Left ventricle myocardium inferior (tissue), 1 donor: ENCODE data around the gene DAPK1. TPM values are rescaled to one million over a fixed set of nuclear protein-coding genes. Genes with fewer than 3 reads are reported as not detected.

Source experiments
- DNase-seq: peaks from one replicate; pipeline ENCODE4 v3.0.0-alpha.2; 2020
- H3K27ac ChIP-seq: fragments of 200-600 bp; replicated peaks from 2 replicates; pipeline ENCODE4 v1.8.0; 2021
- H3K27me3 ChIP-seq: fragments of 200-600 bp; 2 replicates; pipeline ENCODE4 v1.8.0; 2021; ENCODE audit warnings: low read depth
- H3K36me3 ChIP-seq: fragments of 200-600 bp; 2 replicates; pipeline ENCODE4 v1.8.0; 2021
- H3K4me1 ChIP-seq: fragments of 200-600 bp; 2 replicates; pipeline ENCODE4 v1.8.0; 2021
- H3K4me3 ChIP-seq: fragments of 200-600 bp; 2 replicates; pipeline ENCODE4 v1.8.0; 2021; ENCODE audit warnings: mild to moderate bottlenecking, moderate library complexity
- H3K9me3 ChIP-seq: fragments of 200-600 bp; replicated peaks from 2 replicates; pipeline ENCODE4 v1.8.0; 2021
- intact Hi-C: fragments of 100-400 bp; cut with micrococcal nuclease; formaldehyde crosslinking; loops from one replicate; pipeline ENCODE4 v1.11.0; 2022
- total RNA-seq: library from RNA; stranded (reverse); fragmentation: NEBNext Ultra II Directional; extraction: Animal tissue kit (Norgen Biotek cat#: 25700); gene quantifications from one replicate; pipeline ENCODE4 v1.2.1, GENCODE V29; 2021
- TF ChIP-seq, protein P1 (sequence below): fragments of 200-600 bp; IDR thresholded peaks from 2 replicates; pipeline ENCODE4 v1.8.0; 2021; ENCODE audit warnings: antibody characterized with exemption, mild to moderate bottlenecking, borderline replicate concordance
- donor health status: DM: no; HTN: yes; CAD: no; lungs with severe emphysema.

The DAPK1 gene
- total RNA-seq, 1 donor from 2014 or later: 5.5 TPM

DNA sequence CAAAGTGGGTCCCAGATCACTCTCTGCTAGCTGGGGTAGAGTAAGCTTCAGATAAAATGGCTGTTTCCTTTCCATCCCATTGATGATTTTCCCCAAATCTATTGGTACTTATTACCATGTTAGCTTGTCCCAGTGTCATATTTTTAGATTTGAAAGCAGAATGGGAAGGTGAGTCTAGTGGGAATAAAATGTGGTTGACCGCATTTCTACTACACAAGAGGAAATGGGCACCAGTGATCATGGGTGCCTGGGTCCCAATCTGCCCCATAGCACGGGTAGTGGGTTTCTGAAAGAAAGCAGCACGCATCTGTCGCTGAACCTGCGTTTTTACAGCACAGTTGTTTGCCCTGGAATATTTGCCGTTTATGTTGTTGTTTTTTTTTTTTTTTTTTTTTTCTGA is 20.1 kb downstream of the DAPK1 start:
- H3K4me1 ChIP-seq: peaks cover 14% of the 10 kb centered on the region
- H3K27ac ChIP-seq: no peak overlapping the region
- TF ChIP-seq, protein P1, sequence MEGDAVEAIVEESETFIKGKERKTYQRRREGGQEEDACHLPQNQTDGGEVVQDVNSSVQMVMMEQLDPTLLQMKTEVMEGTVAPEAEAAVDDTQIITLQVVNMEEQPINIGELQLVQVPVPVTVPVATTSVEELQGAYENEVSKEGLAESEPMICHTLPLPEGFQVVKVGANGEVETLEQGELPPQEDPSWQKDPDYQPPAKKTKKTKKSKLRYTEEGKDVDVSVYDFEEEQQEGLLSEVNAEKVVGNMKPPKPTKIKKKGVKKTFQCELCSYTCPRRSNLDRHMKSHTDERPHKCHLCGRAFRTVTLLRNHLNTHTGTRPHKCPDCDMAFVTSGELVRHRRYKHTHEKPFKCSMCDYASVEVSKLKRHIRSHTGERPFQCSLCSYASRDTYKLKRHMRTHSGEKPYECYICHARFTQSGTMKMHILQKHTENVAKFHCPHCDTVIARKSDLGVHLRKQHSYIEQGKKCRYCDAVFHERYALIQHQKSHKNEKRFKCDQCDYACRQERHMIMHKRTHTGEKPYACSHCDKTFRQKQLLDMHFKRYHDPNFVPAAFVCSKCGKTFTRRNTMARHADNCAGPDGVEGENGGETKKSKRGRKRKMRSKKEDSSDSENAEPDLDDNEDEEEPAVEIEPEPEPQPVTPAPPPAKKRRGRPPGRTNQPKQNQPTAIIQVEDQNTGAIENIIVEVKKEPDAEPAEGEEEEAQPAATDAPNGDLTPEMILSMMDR: no peak
- no peaks in the 10 kb centered on the region for H3K36me3 ChIP-seq
- no peaks in the 10 kb centered on the region for H3K27me3 ChIP-seq
- intact Hi-C loops: loop anchor here (10.0 kb wide), 1 partner anchor 53 kb away; no protein-coding TSS in a partner anchor
- no peak overlapping the region for H3K4me3 ChIP-seq
- H3K9me3 ChIP-seq: no peaks in the 10 kb centered on the region
- no peak for DNase-seq

DNA sequence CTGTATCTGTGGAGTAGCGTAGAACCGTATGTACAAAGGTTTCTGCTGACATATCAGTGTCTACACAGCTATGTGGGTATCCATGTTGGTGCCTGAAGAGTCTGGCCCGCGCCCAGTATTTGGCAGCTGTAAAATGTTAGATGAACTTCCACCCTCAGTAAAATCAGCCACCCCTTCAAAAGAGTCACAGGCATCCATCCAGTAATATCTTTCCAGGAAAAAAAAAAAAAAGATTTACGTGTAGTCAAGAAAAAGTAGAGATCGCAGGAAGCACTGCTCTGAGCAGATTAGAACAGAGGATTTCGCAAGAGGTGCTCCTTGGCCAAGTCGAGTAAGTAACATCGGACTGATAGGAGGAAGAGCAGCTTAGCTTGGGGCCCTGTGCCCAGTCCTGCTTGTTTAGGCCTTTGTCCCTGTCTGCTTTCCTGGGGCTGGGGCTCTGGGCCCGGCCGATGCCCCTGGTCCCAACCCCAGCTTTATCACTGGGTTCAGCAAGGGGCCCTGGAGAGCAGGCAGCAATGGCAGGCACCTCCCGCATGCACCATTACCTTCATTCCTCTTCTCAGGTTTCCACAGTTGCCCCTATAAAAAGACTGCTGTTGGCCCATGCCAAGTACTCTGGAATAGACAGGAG is 21.2 kb downstream of the DAPK1 start:
- TF ChIP-seq, protein P1: no peak
- intact Hi-C loops: loop anchor here (10.0 kb wide), 1 partner anchor 54 kb away; no protein-coding TSS in a partner anchor
- H3K9me3 ChIP-seq: no peaks in the 10 kb centered on the region
- H3K4me1 ChIP-seq: peaks cover 14% of the 10 kb centered on the region
- DNase-seq: peak; percentile 60
- H3K27ac ChIP-seq: peak overlapping the region; percentile 27
- H3K27me3 ChIP-seq: no peaks in the 10 kb centered on the region
- no peak overlapping the region for H3K4me3 ChIP-seq
- no peaks in the 10 kb centered on the region for H3K36me3 ChIP-seq

DNA sequence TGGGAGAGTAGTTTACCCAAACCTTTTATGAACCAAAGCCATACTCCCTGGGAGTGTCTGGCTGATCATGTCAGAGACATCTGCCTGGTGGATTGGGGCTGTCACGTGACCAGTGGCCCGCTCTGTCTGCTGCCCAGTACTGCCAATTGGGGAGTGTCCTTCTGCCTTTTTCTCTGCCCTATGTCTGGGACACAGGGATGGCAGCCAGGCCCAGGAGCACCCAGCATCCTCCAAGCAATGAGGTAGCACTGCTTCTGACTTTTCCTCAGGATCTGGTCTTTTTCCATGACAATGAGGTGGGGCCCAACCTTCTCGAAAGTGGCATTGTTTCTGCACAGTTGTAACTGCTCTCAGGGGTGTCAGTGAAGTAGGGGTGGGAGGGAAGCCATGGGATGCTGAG is 21.8 kb downstream of the DAPK1 start:
- H3K9me3 ChIP-seq: no peaks in the 10 kb centered on the region
- H3K36me3 ChIP-seq: no peaks in the 10 kb centered on the region
- no peak overlapping the region for H3K27ac ChIP-seq
- H3K27me3 ChIP-seq: no peaks in the 10 kb centered on the region
- intact Hi-C loops: loop anchor here (10.0 kb wide), 1 partner anchor 55 kb away; no protein-coding TSS in a partner anchor
- no peak for DNase-seq
- H3K4me3 ChIP-seq: no peak overlapping the region
- TF ChIP-seq, protein P1: no peak
- peaks cover 14% of the 10 kb centered on the region for H3K4me1 ChIP-seq

DNA sequence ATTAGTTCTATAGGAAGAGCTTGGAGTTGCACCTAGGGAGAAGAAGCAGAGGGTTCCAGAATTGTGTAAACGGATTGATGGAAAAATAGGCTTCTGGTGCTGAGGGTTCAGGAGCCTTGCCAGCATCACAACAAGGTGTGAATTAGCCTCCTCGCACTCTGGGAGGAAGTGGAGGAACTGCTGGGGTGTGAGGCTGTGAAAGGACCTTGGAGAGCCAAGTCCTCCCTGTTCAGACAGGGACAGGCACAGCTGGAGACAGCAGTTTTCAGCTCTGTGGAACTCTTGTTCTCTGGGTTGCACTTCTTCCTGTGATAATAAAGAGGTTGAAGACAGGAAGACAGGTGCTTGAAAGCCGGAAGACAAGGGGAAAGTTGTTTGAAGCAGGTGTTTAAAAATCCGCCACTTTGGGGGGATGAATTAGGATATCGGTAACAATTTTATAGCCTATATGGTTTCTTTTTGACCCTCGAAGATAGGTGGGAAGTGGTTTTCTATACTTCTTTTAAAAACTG is 22.6 kb downstream of the DAPK1 start:
- no peaks in the 10 kb centered on the region for H3K9me3 ChIP-seq
- peaks cover 14% of the 10 kb centered on the region for H3K4me1 ChIP-seq

DNA sequence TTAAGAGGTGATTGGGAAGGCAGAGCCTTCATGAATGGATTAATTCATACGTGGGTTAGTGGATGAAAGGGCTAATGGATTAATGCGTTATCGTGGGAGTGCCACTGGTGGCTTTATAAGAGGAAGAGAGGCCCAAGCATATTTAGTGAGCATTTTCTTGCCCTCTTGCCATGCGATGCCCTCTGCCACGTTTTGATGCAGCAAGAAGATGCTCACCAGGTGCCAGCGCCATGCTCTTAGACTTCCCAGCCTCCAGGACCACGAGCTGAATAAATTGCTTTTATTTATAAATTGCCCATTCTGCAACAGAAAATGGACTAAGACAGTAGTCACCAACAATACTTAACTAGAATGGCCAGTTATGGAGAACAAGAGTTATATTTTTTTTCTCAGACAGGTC is 24.2 kb downstream of the DAPK1 start:
- no peaks in the 10 kb centered on the region for H3K36me3 ChIP-seq
- intact Hi-C loops: no loop called here
- H3K9me3 ChIP-seq: no peaks in the 10 kb centered on the region
- no peak overlapping the region for H3K27ac ChIP-seq
- no peaks in the 10 kb centered on the region for H3K27me3 ChIP-seq
- TF ChIP-seq, protein P1: no peak
- no peak for DNase-seq
- H3K4me1 ChIP-seq: peaks cover 14% of the 10 kb centered on the region
- H3K4me3 ChIP-seq: no peak overlapping the region

More for the DNA sequence above, 22.6 kb downstream of the DAPK1 start:
- no peaks in the 10 kb centered on the region for H3K36me3 ChIP-seq
- no peak overlapping the region for H3K27ac ChIP-seq
- no peak overlapping the region for H3K4me3 ChIP-seq
- intact Hi-C loops: no loop called here
- no peaks in the 10 kb centered on the region for H3K27me3 ChIP-seq
- TF ChIP-seq, protein P1: no peak
- no peak for DNase-seq
